Stimulated activated CD4-positive, alpha-beta T cell treated with anti-CD3 and anti-CD28 coated beads, Interleukin-2, amount 100 ng/mL, for 48 hours (primary cell): ENCODE measurements around the gene ANKRD17.

Experiments
- DNase-seq, 2 donors: peaks; one replicate each; pipeline ENCODE4 v3.0.0-alpha.2; 2020

The ANKRD17 gene

GRCh38 chr4:73193659-73194058 is 64.9 kb downstream of the ANKRD17 start:
- DNase-seq, result no peak

DNA sequence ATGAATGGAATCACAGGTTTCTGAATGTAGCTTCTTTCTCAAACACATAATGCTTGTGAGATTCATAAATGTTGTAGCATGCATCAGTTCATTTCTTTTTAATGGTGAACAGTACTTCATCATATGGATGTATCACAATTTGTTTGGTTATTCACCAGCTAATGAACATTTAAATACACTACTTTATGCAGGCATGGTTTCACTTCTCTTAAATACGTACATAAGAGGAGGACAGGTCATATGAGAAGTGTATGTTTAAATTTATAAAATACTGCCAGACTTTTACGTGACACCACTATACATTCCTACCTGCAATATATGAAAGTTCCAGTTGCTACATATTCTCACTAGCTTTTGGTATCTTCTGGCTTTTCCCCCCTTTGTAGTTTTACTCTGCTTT is 65.4 kb downstream of the ANKRD17 start:
- no peak for DNase-seq

GRCh38 chr4:73189274-73189810 is 69.3 kb downstream of the ANKRD17 start:
- DNase-seq, result no peak

DNA sequence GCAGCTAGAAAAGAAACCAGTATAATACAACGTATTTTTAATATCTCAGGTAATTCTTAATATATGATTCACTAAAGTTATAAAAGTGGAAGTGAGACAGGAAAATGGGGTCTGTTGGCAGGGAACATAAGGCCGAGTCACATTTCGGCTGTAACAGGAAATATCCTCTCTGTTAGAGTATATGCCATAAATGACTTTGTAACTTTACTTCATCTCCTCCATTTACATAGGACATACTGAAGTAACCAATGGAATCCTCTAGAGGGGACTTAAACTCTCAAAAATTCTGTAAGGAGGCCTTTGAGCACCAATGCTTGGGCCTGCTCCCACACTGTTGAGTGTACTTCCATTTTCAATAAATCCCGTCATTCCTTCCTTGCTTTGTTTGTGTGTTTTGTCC is 71.3 kb downstream of the ANKRD17 start:
- DNase-seq, result no peak

- no peak for DNase-seq
Measured at GRCh38 chr4:73185903-73186302, 72.7 kb downstream of the ANKRD17 start.

DNA sequence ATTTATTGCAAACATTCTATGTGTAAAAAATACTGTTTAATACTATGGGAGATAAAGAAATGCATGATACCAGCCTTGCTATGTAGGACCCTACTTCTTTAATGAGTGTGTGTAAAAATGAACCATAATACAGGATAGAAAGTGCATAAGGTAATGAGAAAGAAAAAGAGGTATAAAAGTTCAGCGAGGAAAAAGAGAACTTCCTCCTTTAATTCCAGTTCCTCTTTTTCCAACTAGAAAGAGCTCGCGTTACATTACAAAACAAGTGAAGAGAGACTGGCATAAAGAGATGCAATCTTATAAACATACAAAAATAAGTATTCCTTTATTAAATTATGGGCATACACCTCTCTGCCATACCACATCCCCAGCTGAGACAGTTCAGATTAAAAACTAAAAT is 77.4 kb downstream of the ANKRD17 start:
- DNase-seq, result no peak

DNA sequence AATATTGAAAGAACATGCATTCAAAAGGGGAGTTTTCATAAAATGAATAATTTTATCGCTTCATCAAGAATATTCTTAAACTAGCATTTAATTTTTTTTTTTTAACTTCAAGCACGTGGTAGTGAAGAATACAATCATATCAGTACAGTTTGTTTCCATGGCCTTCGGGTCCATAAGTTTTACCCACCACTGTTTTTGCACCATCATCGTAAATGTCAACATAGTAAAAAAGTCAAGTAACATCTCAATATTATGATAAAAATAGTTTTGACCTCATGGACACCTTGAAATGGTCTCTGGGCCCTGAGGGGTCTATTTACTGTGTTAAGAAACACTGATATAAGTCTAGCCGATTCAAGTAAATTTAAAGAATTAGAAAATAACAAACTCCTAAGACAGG is 80.2 kb downstream of the ANKRD17 start:
- DNase-seq, result no peak

GRCh38 chr4:73172161-73172560 is 86.4 kb downstream of the ANKRD17 start:
- no peak for DNase-seq

- DNase-seq, result no peak
Measured at GRCh38 chr4:73170518-73171198, 87.9 kb downstream of the ANKRD17 start.

DNA sequence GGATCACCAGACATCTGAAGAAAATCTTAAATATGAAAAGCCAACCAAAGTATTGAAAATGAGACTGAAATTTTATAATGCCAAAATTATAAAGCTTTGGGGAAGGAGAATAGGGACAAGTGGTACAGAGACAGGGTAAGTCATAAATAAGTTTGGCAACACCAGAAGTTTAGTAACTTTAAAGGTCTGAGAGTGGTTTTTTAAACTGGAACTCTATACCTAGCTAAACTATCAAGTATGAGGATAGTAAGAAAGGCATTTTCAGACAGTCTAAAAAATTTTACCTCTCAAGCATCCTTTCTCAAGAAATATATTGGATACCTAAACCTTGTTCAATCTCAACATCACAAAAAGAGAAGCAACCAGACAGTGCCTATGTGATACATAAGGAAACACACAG is 92.4 kb downstream of the ANKRD17 start:
- DNase-seq, result no peak

- no peak for DNase-seq
Measured at GRCh38 chr4:73161527-73162185, 96.9 kb downstream of the ANKRD17 start.

DNA sequence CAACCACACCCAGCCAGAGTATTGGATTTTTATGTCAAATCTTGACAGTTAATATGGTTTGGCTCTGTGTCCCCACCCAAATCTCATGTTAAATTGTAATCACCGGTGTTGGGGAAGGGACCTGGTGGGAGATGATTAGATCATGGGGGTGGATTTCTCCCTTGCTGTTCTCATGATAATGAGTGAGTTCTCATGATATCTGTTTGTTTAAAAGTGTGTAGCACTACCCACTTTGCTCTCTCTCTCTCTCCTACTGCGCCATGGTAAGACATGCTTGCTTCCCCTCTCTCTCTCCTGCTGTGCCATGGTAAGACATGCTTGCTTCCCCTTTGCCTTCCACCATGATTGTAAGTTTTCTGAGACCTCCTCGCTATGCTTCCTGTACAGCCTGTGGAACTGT is 102.2 kb downstream of the ANKRD17 start:
- DNase-seq, result no peak

GRCh38 chr4:73152893-73153292 is 105.7 kb downstream of the ANKRD17 start:
- no peak for DNase-seq

DNA sequence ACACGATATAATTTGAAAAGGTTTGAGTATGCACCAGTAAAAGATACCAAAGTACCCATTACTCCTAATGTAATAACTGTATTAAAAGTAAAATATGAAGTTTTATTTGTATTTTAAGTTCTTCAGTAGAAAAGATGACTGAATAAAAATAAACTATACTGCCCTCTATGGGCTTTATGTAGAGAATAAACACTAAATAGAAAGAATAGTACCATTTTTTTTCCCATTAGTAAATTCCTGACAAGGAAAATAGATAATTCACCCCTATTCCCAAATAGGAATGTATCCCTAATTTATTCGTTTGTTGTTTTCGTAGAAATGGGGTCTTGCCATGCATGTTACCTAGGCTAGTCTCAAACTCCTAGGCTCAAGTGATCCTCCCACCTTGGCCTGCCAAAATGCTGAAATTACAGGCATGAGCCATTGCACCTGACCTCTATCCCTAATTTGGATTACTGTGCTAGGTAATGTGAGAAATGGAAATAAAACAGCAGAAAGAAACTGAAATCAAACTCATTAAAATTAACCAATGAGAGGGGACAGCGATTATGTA is 115.5 kb downstream of the ANKRD17 start:
- no peak for DNase-seq

DNA sequence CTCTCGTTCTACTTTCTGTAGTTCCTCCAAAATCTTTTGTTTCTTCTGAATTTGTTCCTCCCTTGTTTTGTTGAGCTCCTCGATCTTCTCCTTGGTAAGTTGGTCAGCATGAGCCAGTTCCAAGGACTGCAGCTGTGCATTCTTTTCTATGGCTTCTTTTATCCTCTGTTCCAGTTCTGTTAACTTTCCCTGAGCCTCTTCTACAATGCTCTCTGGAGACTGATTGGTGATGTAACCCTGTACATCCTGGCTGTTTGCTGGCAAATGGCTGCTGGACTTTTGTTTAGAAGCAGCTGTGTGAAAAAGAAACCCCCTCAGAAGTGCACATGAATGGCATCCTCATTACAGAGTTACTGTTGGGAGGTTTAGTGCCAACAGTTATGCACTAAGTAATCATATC is 118.6 kb downstream of the ANKRD17 start:
- no peak for DNase-seq

GRCh38 chr4:73139245-73139644 is 119.4 kb downstream of the ANKRD17 start:
- no peak for DNase-seq

DNA sequence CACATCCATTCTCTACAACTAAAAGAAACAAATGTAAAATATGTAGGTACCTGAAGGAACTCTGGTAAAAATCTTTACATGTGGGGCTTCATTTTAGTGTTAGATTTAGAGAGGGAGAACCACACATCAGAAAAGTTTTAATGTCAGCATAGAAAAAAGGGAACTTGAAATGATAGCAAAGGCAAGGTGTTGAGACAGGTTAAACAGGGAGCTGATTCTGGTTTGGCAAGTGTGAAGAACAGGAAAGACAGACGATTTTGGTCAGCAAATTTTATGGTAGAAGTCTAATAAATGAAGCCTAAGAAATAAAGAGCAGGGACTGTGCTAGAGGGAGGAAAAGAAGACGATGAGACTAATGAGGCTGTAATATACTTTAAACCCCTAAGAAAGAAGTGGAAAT is 121.5 kb downstream of the ANKRD17 start:
- no peak for DNase-seq

GRCh38 chr4:73133784-73134183 is 124.8 kb downstream of the ANKRD17 start:
- no peak for DNase-seq

- no peak for DNase-seq
Measured at GRCh38 chr4:73131281-73131680, 127.3 kb downstream of the ANKRD17 start.

DNA sequence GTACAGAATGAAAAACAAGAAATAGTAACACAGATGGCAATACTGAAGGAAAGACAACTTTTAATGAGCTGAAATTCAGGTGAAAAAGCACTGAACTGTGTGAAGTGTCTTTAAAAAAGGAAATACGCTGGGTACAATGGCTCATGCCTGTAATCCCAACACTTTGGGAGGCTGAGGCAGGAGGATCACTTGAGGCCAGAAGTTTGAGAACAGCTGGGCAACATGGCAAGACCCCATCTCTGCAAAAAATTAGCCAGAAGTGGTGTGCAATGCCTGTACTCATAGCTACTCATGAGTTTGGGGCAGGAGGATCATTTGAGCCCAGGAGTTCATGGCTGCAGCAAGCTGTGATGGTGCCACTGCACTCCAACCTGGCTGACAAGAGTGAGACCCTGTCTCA is 129.3 kb downstream of the ANKRD17 start:
- no peak for DNase-seq

- DNase-seq, result no peak
Measured at GRCh38 chr4:73127839-73128453, 130.7 kb downstream of the ANKRD17 start.

DNA sequence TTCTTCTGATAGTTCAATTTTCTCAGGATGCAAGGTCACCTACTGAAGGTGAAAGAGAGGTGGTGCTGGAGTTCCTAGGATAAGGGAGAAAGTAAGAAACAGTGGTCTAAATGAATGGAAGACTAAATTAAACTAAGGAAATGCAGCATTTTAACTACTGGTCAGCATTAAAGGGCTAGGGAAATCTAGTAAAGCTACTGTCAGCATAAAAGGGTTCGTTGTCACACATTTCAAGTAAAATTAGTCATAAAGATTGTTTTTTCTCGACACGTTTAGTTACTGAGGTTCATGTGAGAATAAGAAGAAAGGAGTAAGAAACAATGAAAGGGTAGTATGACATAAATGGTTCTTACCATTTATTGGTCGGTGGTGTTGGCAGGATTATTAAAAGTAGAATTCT is 149.1 kb downstream of the ANKRD17 start:
- DNase-seq, result no peak

DNA sequence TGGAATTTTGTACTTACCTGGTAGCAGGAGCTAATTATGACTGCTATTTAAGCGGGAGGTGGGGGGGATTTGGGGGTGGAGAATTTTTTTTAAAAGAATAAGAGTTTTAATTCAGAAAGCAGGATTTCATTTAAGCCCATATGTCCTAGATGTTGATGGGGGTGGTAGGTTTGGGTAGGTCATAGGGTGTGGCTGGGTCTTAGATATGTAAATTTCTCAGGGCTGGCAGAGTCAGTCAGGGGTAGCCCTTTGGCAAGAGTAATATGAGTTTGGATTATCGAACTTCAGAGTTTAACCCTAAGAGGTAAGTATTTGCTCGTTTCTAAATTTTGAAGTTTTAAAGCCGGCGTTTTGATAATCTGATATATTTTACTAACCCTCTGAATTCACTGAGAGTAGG is 153.9 kb downstream of the ANKRD17 start:
- DNase-seq, result no peak
